HG02981 (cell line): ENCODE measurements around the gene PITX3.
"Not testable (repeated sequence)": the region's sequence is repeated elsewhere in the genome, so short reads cannot be mapped to it uniquely, and the experiment has no call there.

ENCODE experiments used
- ATAC-seq: cut with Tn5 transposase; IDR thresholded peaks from one replicate; pipeline ENCODE4 v1.9.1; 2021; ENCODE audit warnings: mild to moderate bottlenecking, moderate library complexity; ENCODE audit not compliant: unreplicated experiment

The PITX3 gene

DNA sequence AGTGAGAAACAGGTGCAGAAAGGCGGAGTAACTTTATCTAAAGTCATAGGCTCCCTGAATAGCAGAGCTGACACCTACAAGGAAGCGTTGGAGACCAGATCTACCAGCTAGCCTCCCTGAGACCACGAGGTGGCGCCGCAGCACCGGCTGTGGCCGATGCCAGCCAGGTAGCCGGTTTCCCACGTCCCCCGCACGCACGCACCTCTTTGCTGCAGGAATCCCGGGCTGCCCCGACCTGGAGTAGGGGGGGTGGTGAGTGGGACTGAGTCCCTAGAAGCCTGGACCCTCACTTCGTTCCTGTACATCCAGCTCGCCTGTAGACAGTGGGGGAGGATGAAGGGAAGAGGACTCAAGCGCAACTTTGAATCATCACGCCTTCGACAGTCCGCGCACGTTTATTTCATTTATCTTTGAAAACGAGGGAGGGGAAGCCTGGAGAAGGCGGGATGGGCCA is 11.5 kb downstream of the PITX3 start:
- ATAC-seq, result no peak

DNA sequence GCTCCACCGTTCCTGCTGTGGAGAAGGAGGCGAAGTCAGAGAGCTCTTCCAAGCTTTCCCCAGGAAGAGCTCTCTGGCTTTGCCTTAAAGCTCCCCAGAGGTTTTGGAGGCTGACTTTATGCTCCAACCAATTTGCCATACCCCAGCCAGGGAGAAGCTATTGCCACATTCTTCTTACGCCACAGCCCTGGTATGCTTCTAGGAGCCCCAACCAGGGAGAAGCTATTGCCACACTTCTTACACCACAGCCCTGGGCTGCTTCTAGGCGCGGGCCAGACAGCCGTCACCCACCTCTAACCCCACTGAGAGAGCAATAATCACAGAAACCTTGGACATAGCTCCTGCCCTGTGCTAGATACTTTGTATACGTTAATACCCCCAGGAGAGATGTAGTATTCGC is 14.3 kb downstream of the PITX3 start:
- ATAC-seq, result no peak

- no peak for ATAC-seq
Observed at GRCh38 chr10:102226542-102226870, 14.8 kb downstream of the PITX3 start.

DNA sequence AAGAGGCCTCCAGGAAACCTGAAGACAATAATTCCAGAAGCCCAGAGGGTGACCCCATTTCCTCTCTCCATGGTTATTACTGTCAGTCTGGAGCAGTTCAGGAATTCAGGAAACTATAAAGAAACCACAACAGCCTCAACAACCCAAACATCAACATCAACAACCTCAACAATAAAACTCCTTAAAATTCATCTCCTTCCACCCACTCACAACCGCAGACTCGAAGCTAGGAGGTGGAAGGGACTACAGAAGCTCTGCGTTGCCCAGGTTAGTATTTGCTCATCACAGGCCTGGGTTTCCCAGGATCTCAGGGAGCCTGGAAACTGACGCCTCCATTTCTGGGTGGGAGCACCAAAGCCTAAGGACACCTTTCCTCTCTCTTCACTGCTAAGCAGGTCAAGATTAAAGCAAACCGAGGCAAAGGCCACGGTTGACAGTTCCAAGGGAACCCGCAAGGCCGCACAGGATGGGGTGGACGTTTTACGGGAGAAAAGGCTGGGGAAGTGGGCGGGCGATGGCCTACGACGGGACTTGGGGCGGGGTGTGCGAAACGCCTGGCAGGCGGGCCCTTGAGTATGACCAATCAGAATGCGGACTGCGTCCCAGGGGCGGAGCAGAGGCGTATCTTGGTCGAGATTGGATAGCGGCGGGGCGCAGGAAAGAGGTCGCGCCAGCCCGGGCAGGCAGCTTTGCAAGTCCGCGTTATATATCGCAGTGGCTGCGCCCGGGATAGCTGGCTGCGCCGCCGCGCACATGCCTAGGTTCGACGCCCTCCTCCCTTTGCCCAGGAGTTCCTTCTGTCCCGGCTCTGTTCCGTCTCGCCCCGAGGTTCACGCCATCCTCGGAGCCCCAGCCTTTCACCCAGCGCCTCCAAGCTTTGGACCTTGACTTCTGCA is 15.4 kb downstream of the PITX3 start, which contains the start of gene ELOVL3:
TSS of gene ELOVL3 (plus strand) at position 654 of the 896 bp plus-strand sequence. CDS start 250 bp downstream, outside the sequence.
- peak; percentile 90 for ATAC-seq

DNA sequence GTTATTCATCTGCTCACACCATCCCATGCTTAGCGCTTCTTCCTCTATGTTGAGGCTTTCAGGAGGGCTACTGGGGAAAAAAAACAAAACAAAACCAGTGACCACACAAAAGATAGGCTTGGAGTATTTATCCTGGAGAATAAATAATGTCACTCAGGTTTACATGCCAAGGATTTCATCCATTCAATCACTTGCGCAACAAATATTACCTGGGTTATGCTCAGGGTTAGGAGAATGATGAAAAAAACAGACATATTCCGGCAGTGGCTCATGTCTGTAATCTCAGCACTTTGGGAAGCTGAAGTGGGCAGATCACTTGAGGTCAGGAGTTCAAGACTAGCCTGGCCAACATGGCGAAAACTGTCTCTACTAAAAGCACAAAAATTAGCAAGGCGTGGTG is 18.5 kb downstream of the PITX3 start:
- ATAC-seq, result no peak

GRCh38 chr10:102220612-102221011 is 20.7 kb downstream of the PITX3 start:
- ATAC-seq, result no peak

- ATAC-seq, result no peak
Observed at GRCh38 chr10:102219370-102219769, 21.9 kb downstream of the PITX3 start.

DNA sequence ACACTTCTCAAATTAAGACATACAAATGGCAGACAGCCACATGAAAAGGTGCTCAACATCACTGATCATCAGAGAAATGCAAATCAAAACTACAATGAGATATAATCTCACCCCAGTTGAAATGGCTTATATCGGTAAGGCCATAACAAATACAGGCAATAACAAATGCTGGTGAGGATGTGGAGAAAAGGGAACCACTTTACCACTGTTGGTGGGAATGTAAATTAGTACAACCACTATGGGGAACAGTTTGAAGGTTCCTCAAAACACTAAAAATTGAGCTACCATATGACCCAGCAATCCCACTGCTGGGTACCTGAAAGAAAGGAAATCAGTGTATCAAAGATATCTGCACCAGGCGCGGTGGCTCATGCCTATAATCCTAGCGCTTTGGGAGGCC is 27.7 kb downstream of the PITX3 start:
- ATAC-seq, result not testable (repeated sequence)

- no peak for ATAC-seq
Observed at GRCh38 chr10:102211615-102212299, 29.6 kb downstream of the PITX3 start.

DNA sequence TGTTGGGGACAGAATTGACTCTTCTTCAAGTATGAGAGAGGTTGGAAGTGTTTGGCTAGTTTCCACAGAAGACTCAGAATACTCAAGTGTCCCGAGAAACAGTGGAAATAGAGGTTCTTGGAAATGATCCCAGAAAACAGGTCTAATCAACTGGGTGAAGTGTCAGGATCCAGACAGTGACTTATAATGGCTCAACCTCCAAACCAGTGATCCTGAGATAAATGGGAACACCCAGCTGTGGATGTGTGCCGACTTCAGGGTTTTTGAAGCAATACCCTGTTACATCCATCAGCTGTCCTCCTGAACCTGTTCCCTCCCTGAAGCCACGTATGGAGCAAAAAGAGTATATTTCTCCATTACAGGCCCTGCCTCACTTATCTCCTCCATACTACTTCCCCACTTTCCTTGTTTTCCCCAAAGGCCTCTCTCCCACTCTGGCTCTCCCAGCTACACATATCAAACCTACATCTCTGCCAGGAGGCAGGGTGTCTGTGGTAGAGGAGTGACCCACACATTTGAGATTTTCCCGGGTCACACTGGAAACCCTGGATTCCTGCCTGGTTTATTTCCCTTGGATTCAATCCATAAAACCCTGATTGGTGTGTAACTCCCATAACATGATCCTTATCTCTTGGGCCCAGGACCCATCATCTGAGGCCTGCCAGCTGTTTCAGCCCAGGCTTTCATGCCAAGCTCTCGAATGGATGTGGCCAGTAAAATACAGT is 32.8 kb downstream of the PITX3 start:
- no peak for ATAC-seq

- no peak for ATAC-seq
Observed at GRCh38 chr10:102202386-102202785, 38.9 kb downstream of the PITX3 start.

DNA sequence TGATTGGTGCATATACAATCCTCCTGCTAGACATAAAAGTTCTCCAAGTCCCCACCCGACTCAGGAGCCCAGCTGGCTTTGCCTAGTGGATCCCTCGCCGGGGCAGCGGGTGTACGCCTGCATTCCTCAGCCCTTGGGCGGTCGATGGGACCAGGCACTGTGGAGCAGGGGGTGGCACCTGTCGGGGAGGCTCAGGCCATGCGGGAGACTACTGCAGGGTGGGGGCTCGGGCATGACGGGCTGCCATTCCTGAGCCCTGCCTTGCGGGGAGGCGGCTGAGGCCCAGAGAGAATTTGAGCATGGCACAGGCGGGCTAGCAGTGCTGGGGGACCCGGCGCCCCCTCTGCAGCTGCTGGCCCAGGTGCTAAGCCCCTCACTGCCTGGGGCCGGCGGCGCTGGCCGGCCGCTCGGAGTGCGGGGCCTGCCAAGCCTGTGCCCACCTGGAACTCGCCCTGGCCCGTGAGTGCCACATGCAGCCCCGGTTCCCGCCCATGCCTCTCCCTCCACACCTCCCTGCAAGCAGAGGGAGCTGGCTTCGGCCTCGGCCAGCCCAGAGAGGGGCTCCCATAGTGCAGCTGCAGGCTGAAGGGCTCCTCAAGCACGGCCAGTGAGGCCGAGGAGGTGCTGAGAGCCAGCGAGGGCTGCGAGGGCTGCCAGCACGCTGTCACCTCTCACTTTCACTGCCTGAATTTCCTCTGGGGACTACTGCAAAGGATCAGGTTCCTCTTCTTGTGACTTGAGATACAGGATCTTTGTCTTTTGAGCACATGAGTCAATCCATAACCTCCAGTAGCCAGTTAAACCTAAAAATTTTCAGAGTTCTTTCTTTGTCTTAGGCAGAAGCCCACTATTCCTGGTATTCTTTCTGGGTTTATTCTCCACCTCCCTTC is 40.3 kb downstream of the PITX3 start:
- no peak for ATAC-seq

GRCh38 chr10:102198027-102198426 is 43.3 kb downstream of the PITX3 start:
- no peak for ATAC-seq

- no peak for ATAC-seq
Observed at GRCh38 chr10:102196893-102197292, 44.4 kb downstream of the PITX3 start.

GRCh38 chr10:102195296-102195870 is 45.9 kb downstream of the PITX3 start:
- ATAC-seq, result no peak

DNA sequence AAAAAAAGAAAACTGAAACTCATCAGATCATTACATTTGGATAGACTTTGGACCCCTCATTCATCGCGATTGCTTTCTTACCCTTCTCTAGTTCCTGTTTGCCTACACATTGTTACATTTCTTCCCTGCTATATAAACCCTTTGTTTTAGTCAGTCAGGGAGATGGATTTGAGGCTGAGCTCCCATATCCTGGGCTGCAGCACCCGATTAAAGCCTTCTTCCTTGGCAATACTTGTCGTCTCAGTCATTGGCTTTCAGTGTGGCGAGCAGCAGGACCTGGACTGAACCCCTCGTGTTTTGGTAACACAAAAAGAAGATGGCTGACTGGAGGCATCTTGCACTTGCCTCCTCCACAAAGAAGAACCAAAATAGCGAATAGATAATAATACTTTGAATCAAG is 49.4 kb downstream of the PITX3 start:
- no peak for ATAC-seq

DNA sequence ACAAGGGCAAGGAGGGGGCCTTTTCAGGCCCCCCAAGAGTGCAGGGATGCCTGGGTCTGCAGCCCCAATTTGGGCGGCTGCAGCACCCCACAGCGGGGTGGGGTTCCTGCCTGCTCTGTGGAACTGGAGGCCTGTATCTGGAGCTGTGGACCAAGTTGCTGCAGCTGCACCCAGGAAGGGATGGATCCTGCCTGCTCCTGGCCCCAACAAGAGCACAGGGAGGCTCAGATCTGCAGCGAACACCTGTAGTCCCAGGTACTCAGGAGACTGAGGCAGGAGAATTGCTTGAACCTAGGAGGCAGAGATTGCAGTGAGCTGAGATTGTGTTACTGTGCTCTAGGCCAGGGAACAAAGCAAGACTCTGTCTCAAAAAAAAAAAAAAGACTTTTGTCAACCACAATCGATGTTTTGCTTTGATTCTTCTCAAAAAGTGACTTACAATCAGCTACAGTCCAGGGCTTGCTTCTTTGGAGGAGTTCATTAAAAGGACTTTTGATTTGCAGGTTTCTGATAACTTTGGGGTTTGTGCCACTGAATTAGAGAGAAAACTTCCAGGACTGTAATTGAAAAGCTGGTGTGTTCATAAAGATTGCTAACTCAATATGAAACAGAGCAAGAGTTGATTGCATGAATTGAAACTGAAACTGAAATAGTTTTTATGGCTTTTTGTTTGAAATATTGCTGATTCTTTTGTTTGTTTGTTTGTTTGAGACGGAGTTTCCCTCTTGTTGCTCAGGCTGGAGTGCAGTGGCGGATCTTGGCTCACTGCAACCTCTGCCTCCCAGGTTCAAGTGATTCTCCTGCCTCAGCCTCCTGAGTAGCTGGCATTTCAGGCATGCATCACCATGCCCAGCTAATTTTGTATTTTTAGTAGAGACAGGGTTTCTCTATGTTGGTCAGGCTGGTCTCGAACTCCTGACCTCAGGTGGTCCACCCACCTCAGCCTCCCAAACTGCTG is 52.1 kb downstream of the PITX3 start:
- not testable (repeated sequence) for ATAC-seq

DNA sequence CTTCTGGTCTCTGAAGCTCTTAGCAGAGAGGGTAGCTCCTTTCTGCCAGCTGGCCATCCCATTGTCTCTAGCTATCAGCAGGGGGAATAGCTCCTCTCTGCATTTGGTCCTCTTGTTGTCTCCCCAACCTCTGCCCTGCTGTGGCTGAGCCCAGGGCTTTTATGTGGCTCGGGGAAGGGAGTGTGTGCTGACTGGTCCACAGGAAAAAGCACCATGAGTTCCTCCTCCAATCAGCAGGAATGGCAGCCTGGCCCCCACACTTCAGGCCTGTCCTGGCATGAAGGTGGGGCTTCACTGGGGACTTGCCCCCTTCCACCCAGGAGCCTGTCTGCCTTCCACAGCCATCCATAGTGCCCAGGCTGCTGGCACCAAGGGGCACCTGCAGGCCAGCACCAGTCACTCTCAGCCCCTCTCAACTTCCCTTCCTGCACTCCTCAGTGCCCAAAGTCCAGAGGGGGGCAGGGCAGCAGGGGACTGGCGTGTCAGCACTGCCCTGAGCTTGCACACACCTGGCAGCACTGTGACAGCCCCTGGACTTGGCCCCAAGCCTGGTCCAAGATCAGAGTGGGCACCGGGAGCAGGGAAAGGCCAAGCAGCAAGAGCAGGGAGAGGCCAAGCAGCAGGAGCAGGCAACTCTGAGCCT is 52.9 kb downstream of the PITX3 start:
- no peak for ATAC-seq
